NCI-H82 (cell line): ENCODE results near the gene POC1A.

Experiments
- DNase-seq: peaks from one replicate; lab custom pipeline; 2025; lab: John Stamatoyannopoulos, UW

Gene POC1A

DNA sequence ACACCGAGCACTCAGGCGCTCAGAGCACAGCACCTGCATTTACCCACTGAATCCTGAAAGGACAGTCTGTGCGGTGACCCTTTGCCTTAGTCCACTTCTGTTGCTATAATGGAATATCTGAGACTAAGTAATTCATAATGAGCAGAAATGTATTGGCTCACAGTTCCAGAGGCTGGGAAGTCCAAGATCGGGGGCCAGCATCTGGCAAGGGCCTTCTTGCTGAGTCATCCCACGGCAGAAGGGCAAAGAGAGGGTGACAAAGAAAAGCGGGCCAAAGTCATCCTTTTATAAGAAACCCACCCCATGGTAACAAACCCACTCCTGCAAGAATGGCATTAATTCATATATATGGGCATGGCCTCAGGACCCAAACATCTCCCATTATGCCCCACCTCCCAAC lies 27.7 kb downstream of the POC1A start:
- no peak for DNase-seq

DNA sequence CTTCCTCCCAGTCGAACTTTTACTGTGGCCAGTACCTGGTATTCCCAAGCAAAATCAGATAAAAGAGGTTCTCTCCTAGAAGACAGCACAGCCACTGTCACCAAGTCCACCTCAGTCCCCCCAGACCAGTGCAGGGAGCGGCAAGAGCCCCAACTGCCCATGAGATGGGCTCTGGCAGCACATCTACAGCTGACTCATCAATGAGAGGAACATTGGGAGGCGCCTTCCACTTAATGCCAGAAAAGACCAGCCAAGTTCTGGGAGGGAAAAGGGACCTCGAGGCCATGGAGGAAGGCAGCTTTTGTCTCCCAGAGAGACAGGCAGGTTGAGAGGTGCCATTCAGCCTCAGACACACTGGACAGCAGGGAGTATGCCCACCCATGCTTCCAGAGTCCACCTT lies 28.2 kb downstream of the POC1A start:
- DNase-seq, result no peak

DNA sequence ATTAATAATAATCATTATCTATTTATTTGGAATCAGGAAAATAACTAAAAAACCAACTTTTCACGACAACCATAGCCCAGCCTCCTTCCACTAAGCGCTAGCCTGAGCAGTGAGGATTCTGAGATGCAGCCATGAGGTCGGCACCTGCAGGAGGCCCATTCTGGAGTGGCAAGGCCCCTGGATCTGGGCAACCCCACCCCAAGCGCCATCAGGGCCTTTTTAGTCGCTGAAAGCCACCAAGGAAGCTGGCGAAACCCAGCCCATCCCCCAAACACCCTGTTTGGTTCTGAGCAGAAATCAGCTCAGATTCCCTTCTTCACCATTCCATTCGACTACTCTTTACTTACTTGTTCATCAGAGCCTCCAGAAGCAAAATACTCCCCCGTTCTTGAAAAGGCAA lies 29.5 kb downstream of the POC1A start:
- DNase-seq, result no peak

DNA sequence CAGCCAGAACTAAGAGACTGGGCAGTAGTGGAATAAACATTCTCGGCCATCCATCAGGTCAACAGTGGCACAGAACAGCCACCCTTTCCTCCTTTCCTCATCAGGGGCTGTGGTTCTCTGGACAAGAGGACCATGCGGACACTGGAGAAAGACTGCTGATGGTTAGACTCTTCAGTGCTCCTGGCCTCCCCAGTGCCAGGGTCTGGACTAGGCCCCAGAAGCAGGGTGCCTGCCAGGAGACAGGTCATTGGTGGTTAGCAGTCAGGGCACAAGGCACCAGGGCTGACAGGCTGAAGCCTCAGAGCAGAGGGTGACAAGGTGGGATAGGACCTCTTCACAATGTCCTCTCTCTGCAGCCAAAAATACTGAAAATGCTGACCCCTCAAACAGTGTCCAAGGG lies 30.1 kb downstream of the POC1A start:
- DNase-seq, result no peak

DNA sequence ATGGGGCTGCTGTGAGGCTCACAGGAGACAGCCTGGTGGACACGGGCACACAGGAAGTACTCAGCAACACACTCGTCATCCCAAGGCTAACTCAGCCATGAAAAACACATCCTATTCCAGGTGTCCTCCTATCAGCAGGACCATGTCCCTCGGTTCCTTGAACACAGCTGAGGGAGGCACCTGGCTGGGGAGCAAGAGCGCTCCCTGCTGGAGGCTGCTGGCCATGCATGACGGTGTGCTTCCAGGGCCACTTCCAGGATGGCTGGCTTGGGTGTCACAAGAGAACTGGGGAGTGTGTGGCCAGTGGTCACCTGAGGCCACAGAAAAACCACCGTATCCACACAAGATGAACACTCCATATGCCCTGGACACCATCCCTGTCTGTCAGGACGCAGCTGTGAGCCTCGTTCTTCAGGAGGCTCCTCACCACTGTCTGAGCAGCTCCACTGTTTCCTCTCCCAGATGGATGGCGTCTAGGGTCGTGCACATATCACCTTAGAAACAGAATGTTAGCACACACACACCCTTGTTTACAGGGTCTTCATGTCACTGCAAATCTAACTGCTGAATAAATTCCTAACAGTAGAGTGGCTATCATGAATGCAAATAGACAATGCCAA lies 31.0 kb downstream of the POC1A start:
- peak; percentile 71 for DNase-seq

DNA sequence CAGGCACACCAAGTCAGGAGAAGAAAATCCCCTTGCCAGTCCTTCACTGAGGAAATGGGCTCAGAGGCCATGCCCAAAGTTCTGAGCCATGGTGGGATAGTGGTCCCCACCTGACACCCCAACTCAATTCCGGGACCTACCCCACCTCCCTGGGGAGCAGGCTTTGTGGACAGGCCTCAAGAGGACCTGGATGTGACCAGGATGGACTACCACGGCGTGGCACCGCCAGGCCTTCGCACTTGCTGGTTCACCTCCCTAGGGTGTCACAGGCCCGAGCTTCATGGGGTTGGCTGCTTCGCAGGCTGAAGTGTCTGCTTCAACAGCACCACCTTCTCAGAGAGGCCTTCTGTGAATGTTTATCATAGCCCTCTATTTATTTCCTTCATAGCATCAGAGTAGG lies 31.7 kb downstream of the POC1A start:
- DNase-seq, result no peak

DNA sequence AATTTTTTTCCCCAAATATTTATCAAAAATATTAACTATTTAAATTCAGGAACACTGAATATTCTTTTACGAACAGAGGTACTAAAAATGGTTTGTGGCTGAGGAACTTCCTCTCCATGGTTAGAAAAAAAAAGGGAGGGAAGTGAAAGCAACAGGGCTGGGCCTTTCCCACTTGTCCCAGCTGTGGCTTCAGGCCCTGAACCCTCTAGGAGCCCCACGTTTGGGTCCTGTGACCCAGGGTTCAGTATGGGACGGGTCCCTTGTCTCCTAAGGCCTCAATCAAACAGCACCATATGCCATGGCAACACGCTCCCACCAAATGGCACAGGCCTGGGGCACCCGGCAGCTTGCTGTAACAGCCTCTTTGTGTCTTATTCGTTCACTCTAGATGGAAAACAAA lies 32.4 kb downstream of the POC1A start:
- DNase-seq, result no peak

DNA sequence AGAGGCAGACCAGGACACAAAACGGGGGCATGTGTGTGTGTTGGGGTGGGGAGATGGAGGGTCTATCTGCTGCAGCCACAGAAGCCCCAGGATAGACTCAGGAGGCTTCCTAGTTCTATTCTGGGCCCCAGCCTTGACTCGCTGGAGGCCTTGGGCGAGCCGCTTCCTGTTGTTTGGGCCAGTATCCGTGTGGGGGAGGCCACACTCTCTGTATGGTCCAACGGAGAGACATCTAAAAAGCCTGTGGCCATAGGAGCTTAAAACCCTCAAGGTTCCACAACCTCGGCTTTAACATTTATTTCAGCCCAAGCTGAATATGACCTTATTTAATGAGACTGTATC lies 32.8 kb downstream of the POC1A start:
- no peak for DNase-seq

DNA sequence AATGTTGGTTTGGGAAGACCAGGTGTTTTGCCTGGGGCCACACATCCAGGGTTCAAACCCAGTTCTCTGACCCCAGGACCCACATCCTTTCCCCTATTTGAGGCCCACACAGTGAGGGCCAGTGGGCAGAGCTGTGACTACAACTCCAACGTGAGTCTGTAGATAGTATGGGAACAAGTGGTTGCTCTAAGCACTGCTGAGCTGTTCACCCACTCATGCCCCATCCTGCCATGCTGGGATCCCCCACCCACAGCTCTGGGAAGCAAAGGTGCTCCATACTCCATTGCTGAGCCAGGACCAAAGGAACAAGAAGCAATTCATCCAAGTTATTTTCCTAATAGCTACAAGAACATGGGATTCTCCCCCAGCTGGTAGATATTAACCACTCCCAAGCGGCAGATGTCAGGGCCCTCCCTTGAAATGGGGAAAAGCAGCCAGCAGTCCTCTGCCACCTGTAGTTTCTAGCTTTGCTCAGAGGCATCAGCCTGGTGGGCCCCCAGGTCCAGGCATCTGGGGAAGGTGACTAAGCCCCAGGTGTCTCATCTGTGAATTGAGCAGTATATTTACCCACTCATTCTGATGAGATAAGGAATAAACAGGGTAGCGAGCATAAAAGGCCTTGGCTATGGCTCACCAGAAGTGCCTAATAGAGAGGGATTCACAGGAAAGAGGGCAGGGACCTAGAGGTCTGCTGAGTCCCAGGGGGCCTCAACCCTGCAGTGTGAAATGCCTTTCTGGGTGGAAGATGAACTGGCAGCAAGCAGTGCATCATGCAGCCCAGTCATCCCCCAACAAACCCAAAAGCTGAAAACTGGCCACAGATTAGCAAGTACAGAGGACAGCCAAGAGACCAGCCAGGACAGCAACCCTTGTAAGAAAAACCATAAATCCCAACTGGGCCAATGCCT lies 33.4 kb downstream of the POC1A start:
- DNase-seq, result no peak

DNA sequence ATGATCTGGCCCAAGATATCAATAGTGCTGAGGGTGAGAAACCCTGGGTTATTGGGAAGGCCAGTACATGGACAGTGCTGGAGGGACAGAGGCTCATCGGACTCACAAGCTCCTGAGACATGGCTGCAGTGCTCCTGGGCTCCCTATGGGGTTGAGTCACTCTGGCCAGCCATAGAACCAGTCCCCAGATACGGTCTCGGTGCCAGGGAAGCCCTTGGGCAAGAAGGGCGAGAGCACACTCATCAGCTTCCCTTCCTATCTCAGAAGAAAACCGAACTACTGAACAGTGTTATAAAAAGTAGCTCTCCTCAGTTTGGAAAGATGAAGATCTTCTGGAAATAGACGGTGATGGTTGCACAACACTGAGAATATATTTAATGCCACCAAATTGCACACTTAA lies 34.4 kb downstream of the POC1A start:
- DNase-seq, result no peak

DNA sequence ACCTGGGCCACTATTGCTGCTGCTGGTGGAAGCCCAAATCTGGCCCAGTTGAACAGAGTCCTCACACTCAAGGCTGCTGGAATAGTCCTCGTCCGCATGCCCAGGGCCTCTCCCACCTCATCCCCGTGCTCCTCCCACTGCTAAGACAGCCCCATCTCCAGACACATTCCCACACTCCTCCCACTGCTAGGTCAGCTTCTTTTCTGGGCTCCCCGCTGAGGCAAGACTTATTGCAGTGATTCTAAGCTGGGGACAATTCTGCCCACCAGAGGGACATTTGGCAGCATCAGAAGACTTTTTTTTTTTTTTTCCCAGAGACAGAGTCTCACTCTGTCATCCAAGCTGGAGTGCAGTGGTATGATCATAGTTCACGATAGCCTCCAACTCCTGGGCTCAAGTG lies 35.1 kb downstream of the POC1A start:
- no peak for DNase-seq

DNA sequence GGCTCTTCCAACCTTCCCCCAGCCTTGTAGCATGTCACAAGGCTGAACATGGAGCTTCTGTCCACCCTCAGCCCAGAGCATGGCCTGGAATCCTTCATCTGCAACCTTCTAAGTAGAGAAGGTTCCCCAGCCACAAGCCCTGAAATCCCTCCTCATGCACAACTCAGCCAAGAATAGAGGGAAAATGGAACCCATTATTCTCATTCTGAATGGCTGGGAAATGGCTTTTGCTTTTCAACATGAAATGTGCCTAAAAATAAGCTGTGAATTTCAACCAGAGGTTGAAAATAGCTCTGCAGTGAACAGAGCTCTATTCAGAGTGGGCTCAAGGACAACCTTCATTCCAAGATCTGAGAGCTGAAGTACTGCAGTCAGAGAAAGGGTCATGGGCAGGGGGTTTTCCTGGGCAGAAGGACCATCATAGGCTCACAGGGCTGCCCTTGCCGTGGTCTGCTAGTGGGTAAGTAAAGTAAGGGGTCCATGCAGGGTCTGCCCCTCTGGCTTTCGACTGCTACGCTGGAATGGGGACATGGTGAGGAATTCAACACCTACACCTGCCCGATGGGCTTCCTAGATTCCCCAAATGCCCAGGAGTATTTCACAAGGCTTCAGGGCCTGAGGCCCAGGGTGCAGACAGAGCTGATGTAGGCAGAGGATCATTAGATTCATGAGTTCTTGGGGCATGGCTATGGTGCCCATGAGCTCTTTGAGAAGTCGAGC lies 35.9 kb downstream of the POC1A start:
- no peak for DNase-seq

DNA sequence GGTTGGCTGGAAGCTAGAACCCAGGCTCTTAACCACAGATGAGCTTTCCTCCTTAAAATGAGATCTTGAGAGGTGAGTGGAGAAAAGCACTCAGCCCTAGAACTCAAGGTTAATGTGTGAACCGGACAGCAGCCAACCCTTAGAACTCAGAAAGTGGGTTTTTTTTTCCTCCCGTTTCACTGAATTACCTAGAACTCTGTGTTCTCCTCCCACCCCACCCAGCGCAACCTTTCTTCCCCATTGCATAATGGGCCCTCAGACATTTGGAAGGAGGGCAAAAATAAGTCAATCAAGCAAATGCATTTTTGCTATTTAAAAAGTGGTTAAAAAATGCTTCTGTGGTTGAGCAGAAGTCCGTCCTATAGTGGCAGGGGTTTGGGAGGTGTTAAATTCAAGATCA lies 36.7 kb downstream of the POC1A start:
- no peak for DNase-seq

DNA sequence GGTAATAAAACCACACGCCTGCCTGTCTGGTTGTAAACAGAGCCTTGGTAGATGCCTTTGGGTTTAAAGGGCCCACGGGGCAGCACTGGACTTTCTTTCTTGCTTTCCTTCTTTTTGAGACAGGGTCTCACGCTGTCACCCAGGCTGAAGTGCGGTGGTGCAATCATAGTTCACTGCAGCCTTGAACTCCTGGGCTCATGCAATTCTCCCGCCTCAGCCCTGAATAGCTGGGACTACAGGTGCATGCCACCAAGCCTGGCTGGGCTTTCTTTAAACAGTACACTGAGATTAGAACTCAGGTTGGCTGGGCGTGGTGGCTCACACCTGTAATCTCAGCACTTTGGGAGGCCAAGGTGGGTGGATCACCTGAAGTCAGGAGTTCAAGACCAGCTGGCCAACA lies 42.2 kb downstream of the POC1A start:
- DNase-seq, result no peak

DNA sequence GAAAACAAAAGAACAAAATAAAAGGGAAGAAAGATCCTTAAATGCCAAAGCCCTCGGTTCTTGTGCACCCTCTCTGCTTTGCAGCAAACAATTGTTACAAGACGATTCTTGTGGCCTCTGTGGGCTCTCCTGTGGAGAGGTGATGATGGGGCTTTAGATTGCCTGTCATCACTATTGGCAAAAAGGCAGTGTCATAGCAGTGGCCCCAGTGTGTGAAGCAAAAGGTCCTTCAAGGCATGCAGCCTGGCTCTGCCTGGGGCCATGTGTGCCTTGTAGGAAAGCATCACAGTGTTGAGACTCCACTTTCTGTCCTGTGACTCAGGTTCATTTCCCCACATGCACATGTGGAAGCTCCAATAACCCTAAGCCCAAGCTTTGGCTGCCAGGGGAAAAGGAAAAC lies 43.7 kb downstream of the POC1A start:
- no peak for DNase-seq

DNA sequence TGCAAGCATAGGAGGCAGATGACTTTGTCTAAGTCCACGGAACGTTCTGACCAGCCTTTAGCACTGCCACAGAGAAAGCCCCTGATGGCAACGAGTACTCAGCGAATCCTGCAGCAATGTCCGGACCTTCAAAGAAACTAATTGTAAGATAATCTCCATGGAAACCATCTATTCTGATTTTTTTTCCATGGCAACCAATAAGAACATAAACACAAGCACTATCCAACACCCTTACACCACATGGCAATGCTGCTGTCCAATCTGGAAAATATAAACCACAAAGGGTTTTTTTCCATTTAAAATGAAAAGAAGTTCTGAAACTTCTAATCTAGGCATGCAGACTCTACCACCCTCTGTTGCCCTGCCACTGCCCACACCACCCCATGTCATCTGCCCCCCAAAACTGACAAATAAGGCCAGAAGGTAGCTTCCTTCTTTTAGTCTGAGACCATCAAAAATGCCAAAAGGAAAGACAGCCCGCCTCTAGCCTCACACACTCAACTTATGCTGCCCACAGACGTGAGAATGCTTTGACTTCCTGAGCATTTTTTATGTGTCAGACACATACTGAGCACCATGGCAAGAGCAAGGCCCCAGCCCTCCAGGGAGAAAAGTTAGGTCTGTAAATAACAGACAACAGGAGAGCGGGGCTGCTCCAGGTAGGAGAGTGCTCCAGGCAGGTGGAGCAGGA lies 44.5 kb downstream of the POC1A start:
- DNase-seq, result no peak

DNA sequence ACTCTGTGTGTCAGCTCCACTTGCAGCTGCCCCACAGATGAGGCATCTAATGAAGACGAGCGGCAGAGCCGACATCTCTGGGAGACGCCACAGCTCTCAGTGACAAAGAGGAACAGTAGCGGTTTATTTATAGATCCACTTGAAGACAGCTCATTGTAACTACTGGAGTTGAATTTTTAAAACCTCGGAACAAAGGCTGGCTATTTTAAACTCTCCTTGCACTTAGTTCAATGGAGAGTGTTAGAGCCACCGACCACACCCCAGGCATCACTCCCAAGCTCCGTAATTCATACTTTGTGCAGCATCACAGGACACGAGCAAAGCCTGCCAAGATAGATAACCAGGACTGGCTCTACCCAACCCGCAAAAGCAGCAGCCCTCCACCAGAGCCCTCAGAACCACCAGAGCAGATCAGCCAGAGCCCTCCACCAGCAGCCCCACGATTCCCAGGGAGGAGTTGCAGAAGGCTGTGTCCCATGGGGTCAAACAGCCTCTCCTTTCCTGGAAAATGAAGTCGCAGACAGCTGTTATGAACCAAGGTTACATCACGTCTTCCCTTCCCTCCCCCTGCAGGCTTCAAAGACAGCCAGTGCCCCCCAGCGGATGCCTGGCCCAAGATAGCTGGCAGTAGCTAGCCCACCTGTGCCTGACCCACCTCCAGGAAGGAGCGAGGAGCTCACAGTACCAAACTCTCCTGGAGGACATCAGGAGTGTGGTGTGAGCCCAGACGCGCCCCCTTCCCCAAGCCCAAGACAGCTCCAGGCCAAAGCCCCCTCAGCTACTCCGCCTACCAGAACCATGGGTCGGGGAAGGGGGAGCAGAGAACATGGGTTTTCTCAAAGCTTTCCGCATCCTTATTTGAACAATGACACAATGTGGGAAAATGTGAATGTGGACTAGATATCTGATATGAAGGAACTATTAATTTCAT lies 45.7 kb downstream of the POC1A start:
- peak; percentile 59 for DNase-seq

DNA sequence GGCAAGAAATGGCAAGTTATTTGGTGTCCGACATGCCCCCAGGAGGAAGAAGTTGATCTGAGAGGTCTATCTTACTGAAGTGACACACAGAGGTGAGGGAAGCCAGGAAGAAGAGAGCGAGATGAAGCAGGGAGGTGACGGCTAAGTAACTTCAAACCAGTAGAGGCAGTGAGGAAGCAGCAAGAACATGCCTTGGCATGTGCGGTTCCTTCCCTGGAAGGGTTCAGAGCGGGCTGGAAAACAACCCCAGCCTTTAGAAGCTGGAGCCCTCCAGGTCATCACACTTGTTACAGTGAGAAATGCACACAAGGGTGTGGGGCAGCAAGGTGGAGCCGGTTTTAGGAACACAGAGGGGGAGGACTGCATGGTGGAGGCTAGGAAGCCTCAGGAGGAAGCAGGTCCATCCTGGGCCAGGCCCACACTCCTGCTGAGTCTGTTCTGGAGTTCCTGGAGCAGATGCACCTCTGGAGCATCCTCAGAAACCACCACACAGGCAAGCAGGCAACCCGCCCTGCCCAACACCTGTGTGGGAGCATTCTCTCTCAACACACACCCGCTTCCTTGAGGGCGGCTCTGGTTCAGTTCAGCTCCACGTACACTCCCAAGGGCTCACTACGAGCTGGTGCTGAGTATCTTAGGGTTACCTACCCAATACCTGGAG lies 47.1 kb downstream of the POC1A start:
- DNase-seq, result no peak

DNA sequence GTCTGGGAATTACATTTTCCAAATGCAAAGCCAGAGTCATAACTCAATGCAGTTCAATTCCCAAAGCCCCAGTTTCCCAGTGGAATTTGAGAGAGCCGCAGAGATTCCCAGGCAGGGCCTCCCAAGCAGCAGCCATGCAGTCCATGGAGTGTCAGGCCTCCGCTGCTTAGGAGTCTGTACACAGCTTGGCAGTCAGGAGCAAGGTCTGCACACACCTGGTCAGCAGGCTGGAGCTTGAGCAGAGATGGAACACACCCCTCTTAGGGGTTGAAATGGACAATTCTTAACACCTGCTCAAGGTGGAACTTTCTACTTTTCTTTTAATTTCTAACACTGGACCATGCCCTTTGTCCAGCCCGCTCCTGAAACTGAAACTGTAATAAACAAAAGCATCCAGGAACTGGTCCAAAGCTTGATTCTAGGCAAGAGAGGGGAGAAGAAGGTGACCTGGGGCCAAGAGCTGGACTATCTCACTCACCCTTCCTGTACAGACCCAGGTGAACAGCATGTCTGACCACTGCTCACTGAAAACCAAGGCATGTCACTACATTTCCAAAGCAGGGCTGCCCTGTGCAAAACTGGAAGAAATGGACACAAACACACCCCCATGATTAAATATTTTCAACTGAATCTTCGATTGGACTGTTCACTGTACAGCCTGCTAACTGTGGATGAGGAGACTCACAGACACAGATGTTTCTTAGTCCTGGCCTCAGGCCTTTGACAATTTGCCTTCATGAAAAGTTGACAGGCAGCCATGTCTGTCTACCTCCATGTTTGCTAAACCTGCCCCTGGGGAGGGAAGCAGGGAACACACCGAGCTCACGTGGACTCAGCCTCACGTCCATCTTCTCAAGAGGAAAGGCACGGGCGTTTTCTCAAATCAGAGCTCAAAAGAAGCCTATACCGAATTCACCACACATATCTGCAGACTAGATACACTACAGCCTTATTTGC lies 49.3 kb downstream of the POC1A start:
- DNase-seq, result no peak

DNA sequence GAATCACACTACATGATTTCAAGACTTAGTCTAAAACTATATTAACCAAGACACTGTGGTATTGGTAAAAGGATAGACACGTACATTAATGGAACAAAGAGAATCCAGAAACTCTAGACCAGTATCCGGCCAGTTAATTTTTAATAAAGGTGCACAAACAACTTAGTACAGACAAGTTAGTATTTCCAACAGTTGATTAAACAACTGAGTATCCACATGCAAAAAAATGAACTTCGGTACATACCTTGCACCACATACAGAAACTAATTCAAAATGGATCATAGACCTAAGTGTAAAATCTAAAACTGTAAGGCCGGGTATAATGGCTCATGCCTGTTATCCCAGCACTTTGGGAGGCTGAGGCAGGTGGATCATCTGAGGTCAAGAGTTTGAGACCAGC lies 51.3 kb downstream of the POC1A start:
- DNase-seq, result no peak
